PC-9 (cell line): Measurements from ENCODE around the gene TMEM164.

Experiments
- EZH2 ChIP-seq: fragments of 200-600 bp; sonication (generic); IDR thresholded peaks from 2 replicates; pipeline ENCODE4 v1.8.0; 2017; ENCODE audit warnings: antibody characterized with exemption, low read depth
- TF ChIP-seq, protein P1 (sequence below): fragments of 200-600 bp; sonication (generic); conservative IDR thresholded peaks from 2 replicates; pipeline ENCODE4 v1.6.1; 2017; ENCODE audit warnings: mixed run types, antibody characterized with exemption, mild to moderate bottlenecking, moderate library complexity

DNA sequence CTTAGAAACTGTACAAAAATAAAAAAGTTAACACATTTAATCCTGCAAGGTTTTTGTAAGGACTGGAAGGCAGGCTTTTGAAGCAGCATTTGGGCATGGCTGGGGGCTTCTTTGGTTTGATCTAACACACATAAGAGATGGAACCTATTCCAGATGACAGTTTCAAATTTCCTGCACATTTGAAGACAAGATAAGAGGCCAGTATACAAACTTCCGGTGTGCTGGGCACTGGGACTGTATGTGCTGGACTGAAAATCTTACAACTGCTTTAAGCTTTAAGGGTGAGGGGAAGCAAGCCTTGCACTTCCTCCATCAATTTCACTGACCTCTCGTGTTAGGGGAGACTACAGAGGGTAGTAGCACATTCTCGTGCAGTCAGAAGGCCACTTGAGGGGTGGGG lies 192.1 kb downstream of the TMEM164 start:
- TF ChIP-seq, protein P1, sequence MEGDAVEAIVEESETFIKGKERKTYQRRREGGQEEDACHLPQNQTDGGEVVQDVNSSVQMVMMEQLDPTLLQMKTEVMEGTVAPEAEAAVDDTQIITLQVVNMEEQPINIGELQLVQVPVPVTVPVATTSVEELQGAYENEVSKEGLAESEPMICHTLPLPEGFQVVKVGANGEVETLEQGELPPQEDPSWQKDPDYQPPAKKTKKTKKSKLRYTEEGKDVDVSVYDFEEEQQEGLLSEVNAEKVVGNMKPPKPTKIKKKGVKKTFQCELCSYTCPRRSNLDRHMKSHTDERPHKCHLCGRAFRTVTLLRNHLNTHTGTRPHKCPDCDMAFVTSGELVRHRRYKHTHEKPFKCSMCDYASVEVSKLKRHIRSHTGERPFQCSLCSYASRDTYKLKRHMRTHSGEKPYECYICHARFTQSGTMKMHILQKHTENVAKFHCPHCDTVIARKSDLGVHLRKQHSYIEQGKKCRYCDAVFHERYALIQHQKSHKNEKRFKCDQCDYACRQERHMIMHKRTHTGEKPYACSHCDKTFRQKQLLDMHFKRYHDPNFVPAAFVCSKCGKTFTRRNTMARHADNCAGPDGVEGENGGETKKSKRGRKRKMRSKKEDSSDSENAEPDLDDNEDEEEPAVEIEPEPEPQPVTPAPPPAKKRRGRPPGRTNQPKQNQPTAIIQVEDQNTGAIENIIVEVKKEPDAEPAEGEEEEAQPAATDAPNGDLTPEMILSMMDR, result no peak
- TF ChIP-seq EZH2, result no peak
